ENCODE measurements around the gene ADGRD2. TPM values are rescaled to one million over a fixed set of nuclear protein-coding genes. Genes with fewer than 3 reads are reported as not detected.

The ADGRD2 gene
- total and polyA plus RNA-seq, 2 of the 13 experiments (the other 11 are each of a cell fraction or from before 2014, with no cell fraction given): not detected

GRCh38 chr9:124510650-124511425, 60.6 kb downstream of the ADGRD2 start (continued):
- no peak for TF ChIP-seq CERS6 (CRISPR knock-in tag; IDR thresholded peaks at IDR 0.05)
- no peak for TF ChIP-seq SIX1 (CRISPR knock-in tag; IDR thresholded peaks at IDR 0.05; ENCODE audit: borderline replicate concordance)
- no peak for TF ChIP-seq SSRP1 (CRISPR knock-in tag; IDR thresholded peaks at IDR 0.05)
- no peak for TF ChIP-seq HMGA1 (CRISPR knock-in tag; conservative IDR thresholded peaks at IDR 0.05)
- no peak for TF ChIP-seq DZIP1 (CRISPR knock-in tag; IDR thresholded peaks at IDR 0.05)
- no peak for TF ChIP-seq ZMAT5 (CRISPR knock-in tag; IDR thresholded peaks at IDR 0.05; ENCODE audit: borderline replicate concordance, low read depth)
- TF ChIP-seq HCFC1 (IDR thresholded peaks at IDR 0.05; ENCODE audit: low read depth, low read length): no peak
- TF ChIP-seq NFAT5 (CRISPR knock-in tag; IDR thresholded peaks at IDR 0.05): no peak
- no peak for TF ChIP-seq ZNF17 (CRISPR knock-in tag; IDR thresholded peaks at IDR 0.05)
- no peak for TF ChIP-seq KAT2B (IDR thresholded peaks at IDR 0.05; ENCODE audit: borderline replicate concordance, low read depth, low read length)
- TF ChIP-seq KAT8 (CRISPR knock-in tag; IDR thresholded peaks at IDR 0.05): no peak
- TF ChIP-seq ZNF570 (CRISPR knock-in tag; IDR thresholded peaks at IDR 0.05; ENCODE audit: borderline replicate concordance): no peak
- TF ChIP-seq NCOA1 (CRISPR knock-in tag; IDR thresholded peaks at IDR 0.05): no peak
- TF ChIP-seq GPN1 (CRISPR knock-in tag; IDR thresholded peaks at IDR 0.05; ENCODE audit: borderline replicate concordance): no peak
- TF ChIP-seq ATF6 (CRISPR knock-in tag; conservative IDR thresholded peaks at IDR 0.05): no peak
- no peak for TF ChIP-seq ZNF709 (CRISPR knock-in tag; IDR thresholded peaks at IDR 0.05)
- TF ChIP-seq RBM22 (optimal IDR thresholded peaks at IDR 0.05; ENCODE audit: low read length): no peak
- TF ChIP-seq ZSCAN29 (CRISPR knock-in tag; conservative IDR thresholded peaks at IDR 0.05): no peak
- no peak for TF ChIP-seq ZNF124 (CRISPR knock-in tag; IDR thresholded peaks at IDR 0.05)

All from HepG2 (cell line).